IMR-90 (cell line): ENCODE measurements around the gene BET1L. TPM values are rescaled to one million over a fixed set of nuclear protein-coding genes. Genes with fewer than 3 reads are reported as not detected.

Experiments
- ATAC-seq: fragments of 200-7000 bp; cut with Tn5 transposase; 2 replicates; pipeline ENCODE4 v1.9.1; 2020; ENCODE audit warnings: low read depth, mild to moderate bottlenecking, moderate library complexity
- BruUV-seq: library from RNA; stranded (reverse); fragments of 400-500 nt; replicated peaks from 2 replicates; lab custom pipeline; 2021; lab: Mats Ljungman, UMichigan
- CTCF ChIA-PET: fragments of 300-600 bp; formaldehyde crosslinking; extraction: SDS; loops from one replicate; lab custom pipeline; 2021; ENCODE audit warnings: antibody characterized with exemption; lab: Yijun Ruan, JAX
- POLR2A ChIA-PET: fragments of 300-600 bp; sonication (Branson Sonifier 250); formaldehyde crosslinking; loops from one replicate; lab custom pipeline; 2022; ENCODE audit warnings: antibody characterized with exemption; ENCODE audit not compliant: unreplicated experiment; lab: Charles Lee
- DNase-seq: peaks from one replicate; pipeline ENCODE4 v3.0.0; 2013
- H2AFZ ChIP-seq: replicated peaks from 2 replicates; pipeline ENCODE3; 2013; ENCODE audit warnings: low read length, mild to moderate bottlenecking; ENCODE audit not compliant: poor library complexity
- H2AK5ac ChIP-seq: 2 replicates; pipeline ENCODE4 v1.6.1; 2013; ENCODE audit warnings: low read depth, low read length, inconsistent platforms
- H2AK9ac ChIP-seq: replicated peaks from 2 replicates; pipeline ENCODE3; 2013; ENCODE audit warnings: mild to moderate bottlenecking, low read depth, low read length, moderate library complexity; ENCODE audit not compliant: poor library complexity
- H2BK120ac ChIP-seq: 2 replicates; pipeline ENCODE4 v1.6.1; 2013; ENCODE audit warnings: low read depth, low read length, inconsistent platforms
- H2BK15ac ChIP-seq: 3 replicates; pipeline ENCODE4 v1.6.1; 2013; ENCODE audit warnings: low read depth, low read length, inconsistent platforms
- H2BK20ac ChIP-seq: 2 replicates; pipeline ENCODE4 v1.6.1; 2013; ENCODE audit warnings: low read depth, mild to moderate bottlenecking, inconsistent platforms, low read length, moderate library complexity
- H2BK5ac ChIP-seq: 2 replicates; pipeline ENCODE4 v1.6.1; 2013; ENCODE audit warnings: mild to moderate bottlenecking, low read depth, low read length, inconsistent platforms; ENCODE audit not compliant: poor library complexity, severe bottlenecking
- H3K14ac ChIP-seq: replicated peaks from 2 replicates; pipeline ENCODE4 v1.6.1; 2013; ENCODE audit warnings: low read depth, low read length, inconsistent platforms
- H3K18ac ChIP-seq: 2 replicates; pipeline ENCODE4 v1.6.1; 2013; ENCODE audit warnings: low read depth, low read length, control low read depth
- H3K23ac ChIP-seq: 2 replicates; pipeline ENCODE4 v1.6.1; 2013; ENCODE audit warnings: low read depth, low read length, inconsistent platforms
- H3K27ac ChIP-seq: 2 replicates; pipeline ENCODE4 v1.5.1; 2013; ENCODE audit warnings: mild to moderate bottlenecking, control low read depth, low read length; ENCODE audit not compliant: insufficient read depth
- H3K27me3 ChIP-seq: 2 replicates; pipeline ENCODE4 v1.6.1; 2013; ENCODE audit warnings: low read length; ENCODE audit not compliant: control insufficient read depth, insufficient read depth
- H3K36me3 ChIP-seq: 2 replicates; pipeline ENCODE4 v1.6.1; 2013; ENCODE audit warnings: low read length, mixed read lengths; ENCODE audit not compliant: control insufficient read depth, insufficient read depth
- H3K4ac ChIP-seq: 2 replicates; pipeline ENCODE4 v1.6.1; 2013; ENCODE audit warnings: low read depth, low read length, inconsistent platforms
- H3K4me1 ChIP-seq: 2 replicates; pipeline ENCODE4 v1.6.1; 2013; ENCODE audit warnings: low read length, mixed read lengths; ENCODE audit not compliant: control insufficient read depth, insufficient read depth
- H3K4me2 ChIP-seq: 2 replicates; pipeline ENCODE4 v1.6.1; 2013; ENCODE audit warnings: low read depth, mild to moderate bottlenecking, control low read depth, low read length, moderate library complexity
- H3K4me3 ChIP-seq: 2 replicates; pipeline ENCODE4 v1.5.1; 2013; ENCODE audit warnings: low read depth, mild to moderate bottlenecking, control low read depth, low read length, moderate library complexity; ENCODE audit not compliant: insufficient read depth
- H3K56ac ChIP-seq: 2 replicates; pipeline ENCODE4 v1.6.1; 2013; ENCODE audit warnings: low read length, inconsistent platforms; ENCODE audit not compliant: insufficient read depth; ENCODE audit errors: extremely low read depth
- H3K79me1 ChIP-seq, 2 experiments: 2 replicates each; pipeline ENCODE4 v1.6.1; 2013; ENCODE audit warnings: low read length in 2 of 2, inconsistent platforms in 1 of 2, low read depth in 1 of 2
- H3K9ac ChIP-seq: 2 replicates; pipeline ENCODE4 v1.6.1; 2013; ENCODE audit warnings: low read depth, low read length, control low read depth
- H3K9me1 ChIP-seq: 2 replicates; pipeline ENCODE4 v1.6.1; 2013; ENCODE audit warnings: low read length, inconsistent platforms; ENCODE audit not compliant: insufficient read depth
- H3K9me3 ChIP-seq: 2 replicates; pipeline ENCODE4 v1.6.1; 2013; ENCODE audit warnings: low read length; ENCODE audit not compliant: control insufficient read depth, insufficient read depth
- H4K20me1 ChIP-seq: 2 replicates; pipeline ENCODE4 v1.6.1; 2013; ENCODE audit warnings: low read length, inconsistent platforms; ENCODE audit not compliant: insufficient read depth
- H4K5ac ChIP-seq: 2 replicates; pipeline ENCODE4 v1.6.1; 2013; ENCODE audit warnings: mild to moderate bottlenecking, low read depth, low read length, control low read depth
- H4K8ac ChIP-seq, 2 experiments: 2 replicates each; pipeline ENCODE4 v1.6.1; 2013; ENCODE audit warnings: low read depth in 2 of 2, low read length in 2 of 2, control low read depth in 1 of 2, inconsistent platforms in 1 of 2
- H4K91ac ChIP-seq: 2 replicates; pipeline ENCODE4 v1.6.1; 2013; ENCODE audit warnings: low read depth, low read length, inconsistent platforms; ENCODE audit not compliant: insufficient read depth
- BHLHE40 ChIP-seq: fragments of 150-350 bp; IDR thresholded peaks from 2 replicates; pipeline ENCODE4 v1.6.1; 2016; ENCODE audit warnings: mild to moderate bottlenecking, low read depth, low read length
- CEBPB ChIP-seq: IDR thresholded peaks from 2 replicates; pipeline ENCODE4 v1.6.1; 2012; ENCODE audit warnings: low read depth, low read length, improper control_type of control experiment
- CHD1 ChIP-seq: IDR thresholded peaks from 2 replicates; pipeline ENCODE4 v1.6.1; 2012; ENCODE audit warnings: low read depth, low read length, improper control_type of control experiment
- CTCF ChIP-seq: conservative IDR thresholded peaks from 2 replicates; pipeline ENCODE4 v1.5.1; 2012; ENCODE audit warnings: mild to moderate bottlenecking, low read depth, low read length, improper control_type of control experiment
- ELK1 ChIP-seq: fragments of 150-350 bp; IDR thresholded peaks from 2 replicates; pipeline ENCODE4 v1.6.1; 2016; ENCODE audit warnings: low read depth, mild to moderate bottlenecking, low read length, moderate library complexity, borderline replicate concordance
- FOS ChIP-seq: fragments of 150-350 bp; IDR thresholded peaks from 2 replicates; pipeline ENCODE4 v1.6.1; 2016; ENCODE audit warnings: low read depth, low read length
- MXI1 ChIP-seq: IDR thresholded peaks from 2 replicates; pipeline ENCODE4 v1.6.1; 2012; ENCODE audit warnings: low read depth, mild to moderate bottlenecking, low read length, moderate library complexity, borderline replicate concordance
- NFE2L2 ChIP-seq: fragments of 150-350 bp; IDR thresholded peaks from 2 replicates; pipeline ENCODE4 v1.6.1; 2016; ENCODE audit warnings: low read depth, mild to moderate bottlenecking, low read length
- POLR2A ChIP-seq: IDR thresholded peaks from 2 replicates; pipeline ENCODE4 v1.6.1; 2012; ENCODE audit warnings: mild to moderate bottlenecking, low read depth, low read length
- RAD21 ChIP-seq: IDR thresholded peaks from 2 replicates; pipeline ENCODE4 v1.6.1; 2012; ENCODE audit warnings: low read length, improper control_type of control experiment
- RCOR1 ChIP-seq: IDR thresholded peaks from 2 replicates; pipeline ENCODE4 v1.6.1; 2012; ENCODE audit warnings: mild to moderate bottlenecking, low read length, improper control_type of control experiment; ENCODE audit not compliant: insufficient replicate concordance
- WGBS, 2 experiments: methylation state at CpG; one replicate each; pipeline versions ENCODE4 v1.1.5 to v1.1.7; 2013; ENCODE audit warnings: missing lambda C conversion rate in 2 of 2; ENCODE audit not compliant: insufficient read length in 1 of 2; ENCODE audit errors: extremely low coverage in 2 of 2; 5-methylcytosine and 5-hydroxymethylcytosine counted together
- dilution Hi-C: fragments of 300-500 bp; cut with HindIII; formaldehyde crosslinking; loops from one replicate; pipeline ENCODE4 v1.14.3; 2018; ENCODE audit warnings: low sequenced_read_pairs; ENCODE audit not compliant: unreplicated experiment
- in situ Hi-C: fragments of 300-500 bp; cut with MboI; formaldehyde crosslinking; loops from 3 replicates; pipeline ENCODE4 v1.14.3; 2019; ENCODE audit warnings: low sequenced_read_pairs, inconsistent platforms, mixed read lengths
- intact Hi-C: fragments of 100-400 bp; cut with micrococcal nuclease; formaldehyde crosslinking; loops from 2 replicates; pipeline ENCODE4 v1.10.0; 2022
- polyA plus RNA-seq, 3 experiments: library from polyadenylated mRNA; depleted of rRNA; stranded (reverse); fragments of >200 nt; gene quantifications; 2 replicates each; pipeline ENCODE4 v1.2.3, GENCODE V29; 2012; ENCODE audit warnings: low replicate concordance in 1 of 3
- total RNA-seq: library from RNA; depleted of rRNA; stranded (reverse); fragments of >200 nt; gene quantifications from 2 replicates; pipeline ENCODE4 v1.2.3, GENCODE V29; 2012

The BET1L gene
- total and polyA plus RNA-seq, 2 of the 4 experiments (the other 2 are of a cell fraction) = 10.8 to 90.7 TPM

GRCh38 chr11:203056-203944, 3.9 kb downstream of the BET1L start:
- Histone ChIP-seq H3K4me2 (no peak overlapping the region), H3K14ac (no peak overlapping the region), H4K20me1 (peaks cover 70% of the 10 kb centered on the region), H3K9me3 (no peaks in the 10 kb centered on the region), H4K5ac (no peak overlapping the region), H3K27me3 (no peaks in the 10 kb centered on the region), H3K4ac (no peak overlapping the region), H3K23ac (no peak overlapping the region; the same call in 1 of the 2 replicates), H3K56ac (no peak overlapping the region), H3K27ac (no peak overlapping the region), H3K18ac (no peak overlapping the region), H2BK120ac (no peak overlapping the region), H3K79me1 (peaks cover 28 to 73% of the 10 kb centered on the region in 2 experiments; a peak in 3 of 4 replicates), H3K4me3 (no peak overlapping the region), H4K8ac (no peak overlapping the region), H3K9ac (no peak overlapping the region), H3K9me1 (peaks cover 30% of the 10 kb centered on the region), H2AK5ac (no peak overlapping the region), H2BK20ac (no peak overlapping the region), H3K36me3 (peaks cover 45% of the 10 kb centered on the region), H4K91ac (no peak overlapping the region), H2AFZ (no peak overlapping the region), H3K4me1 (peaks cover 9% of the 10 kb centered on the region; the same call in 1 of the 2 replicates), H2AK9ac (peak overlapping the region; percentile 39), H2BK15ac (no peak overlapping the region), H2BK5ac (no peak overlapping the region)
- TF ChIP-seq NFE2L2 (no peak), CEBPB (no peak), POLR2A (no peak), ELK1 (no peak), FOS (no peak), RCOR1 (no peak), CHD1 (no peak), BHLHE40 (no peak), CTCF (no peak), MXI1 (no peak), RAD21 (no peak)
- in situ Hi-C loops (no loop called here), dilution Hi-C loops (no loop called here), intact Hi-C loops (no loop called here)
- ChIA-PET POLR2A (interaction anchor here (1.0 kb wide), 1 partner anchor 13 kb away, joined by 3 read pairs; no protein-coding TSS in a partner anchor), CTCF (no interaction called here)
- DNase-seq (no peak), ATAC-seq (no peak)
- BruUV-seq = TSS peak; percentile 16
- no CpG with 5 or more reads among the region's 7 CpGs for WGBS, 2 experiments
